PC-3 (cell line): ENCODE data around the gene MRPL4. TPM values are rescaled to one million over a fixed set of nuclear protein-coding genes. Genes with fewer than 3 reads are reported as not detected.

ENCODE experiments used
- ATAC-seq: fragments of 200-7000 bp; cut with Tn5 transposase; 2 replicates; pipeline ENCODE4 v1.9.1; 2020; ENCODE audit warnings: mild to moderate bottlenecking, moderate library complexity
- BruUV-seq: library from RNA; stranded (reverse); fragments of 400-500 nt; replicated peaks from 2 replicates; lab custom pipeline; 2021; lab: Mats Ljungman, UMichigan
- CTCF ChIA-PET: fragments of 300-600 bp; sonication (Branson Sonifier 250); formaldehyde crosslinking; loops from one replicate; lab custom pipeline; 2022; ENCODE audit warnings: antibody characterized with exemption; lab: Charles Lee
- POLR2A ChIA-PET: fragments of 300-600 bp; sonication (Branson Sonifier 250); formaldehyde crosslinking; loops from one replicate; lab custom pipeline; 2022; ENCODE audit warnings: antibody characterized with exemption; ENCODE audit not compliant: unreplicated experiment; lab: Charles Lee
- DNase-seq: peaks from one replicate; pipeline ENCODE4 v3.0.0-alpha.2; 2015
- H2AFZ ChIP-seq: fragments of 300-600 bp; sonication (generic); 2 replicates; pipeline ENCODE4 v1.6.0; 2016; ENCODE audit warnings: antibody characterized with exemption, low read length
- H3F3A ChIP-seq: fragments of 300-600 bp; sonication (generic); one replicate; pipeline ENCODE4 v1.6.0; 2017; ENCODE audit warnings: antibody characterized with exemption, low read length, control low read depth, mild to moderate bottlenecking; ENCODE audit not compliant: unreplicated experiment
- H3K27ac ChIP-seq: fragments of 300-600 bp; sonication (generic); 2 replicates; pipeline ENCODE4 v1.5.1; 2016; ENCODE audit warnings: mild to moderate bottlenecking, low read length
- H3K27me3 ChIP-seq: fragments of 300-600 bp; sonication (generic); 2 replicates; pipeline ENCODE4 v1.6.1; 2016; ENCODE audit warnings: low read length, mixed read lengths
- H3K36me3 ChIP-seq: fragments of 300-600 bp; sonication (generic); 2 replicates; pipeline ENCODE4 v1.6.1; 2016; ENCODE audit warnings: low read depth, mixed run types, low read length, mixed read lengths
- H3K4me1 ChIP-seq: fragments of 300-600 bp; sonication (generic); 2 replicates; pipeline ENCODE4 v1.5.1; 2016; ENCODE audit warnings: low read length; ENCODE audit not compliant: insufficient read depth
- H3K4me2 ChIP-seq: fragments of 300-600 bp; sonication (generic); 2 replicates; pipeline ENCODE4 v1.6.0; 2016; ENCODE audit warnings: low read length
- H3K4me3 ChIP-seq: fragments of 300-600 bp; sonication (generic); 2 replicates; pipeline ENCODE4 v1.5.1; 2016; ENCODE audit warnings: mild to moderate bottlenecking, low read length, mixed read lengths
- H3K79me2 ChIP-seq: fragments of 300-600 bp; sonication (generic); 2 replicates; pipeline ENCODE4 v1.6.1; 2017; ENCODE audit warnings: low read length, mixed read lengths
- H3K9ac ChIP-seq: fragments of 300-600 bp; sonication (generic); 2 replicates; pipeline ENCODE4 v1.6.0; 2016; ENCODE audit warnings: mild to moderate bottlenecking, low read length
- H3K9me2 ChIP-seq: fragments of 300-600 bp; sonication (generic); replicated peaks from 2 replicates; pipeline ENCODE4 v1.6.1; 2016; ENCODE audit warnings: mixed run types, low read length, mixed read lengths
- H3K9me3 ChIP-seq: fragments of 300-600 bp; sonication (generic); 2 replicates; pipeline ENCODE4 v1.6.1; 2016; ENCODE audit warnings: low read length, mixed read lengths
- H4K20me1 ChIP-seq: fragments of 300-600 bp; sonication (generic); 2 replicates; pipeline ENCODE4 v1.6.1; 2016; ENCODE audit warnings: low read length, mixed read lengths
- EZH2 ChIP-seq: fragments of 300-600 bp; sonication (generic); IDR thresholded peaks from one replicate; pipeline ENCODE4 v1.6.1; 2017; ENCODE audit warnings: antibody characterized with exemption, mild to moderate bottlenecking, low read length; ENCODE audit not compliant: unreplicated experiment
- EZH2phosphoT487 ChIP-seq: fragments of 300-600 bp; sonication (generic); IDR thresholded peaks from 2 replicates; pipeline ENCODE4 v1.6.1; 2018; ENCODE audit warnings: mild to moderate bottlenecking, antibody characterized with exemption, low read length, borderline replicate concordance
- intact Hi-C: fragments of 100-400 bp; cut with micrococcal nuclease; formaldehyde crosslinking; loops from 2 replicates; pipeline ENCODE4 v1.9.0; 2023
- total RNA-seq: library from RNA; depleted of rRNA; stranded (reverse); fragments of >200 nt; gene quantifications from 2 replicates; pipeline ENCODE4 v1.2.3, GENCODE V29; 2014
- TF ChIP-seq, protein P1 (sequence below): fragments of 300-600 bp; sonication (generic); conservative IDR thresholded peaks from 2 replicates; pipeline ENCODE4 v1.5.1; 2017; ENCODE audit warnings: antibody characterized with exemption, low read depth, mild to moderate bottlenecking, low read length

MRPL4 gene
- total RNA-seq, 1 experiment from 2014 or later = 336 TPM

DNA sequence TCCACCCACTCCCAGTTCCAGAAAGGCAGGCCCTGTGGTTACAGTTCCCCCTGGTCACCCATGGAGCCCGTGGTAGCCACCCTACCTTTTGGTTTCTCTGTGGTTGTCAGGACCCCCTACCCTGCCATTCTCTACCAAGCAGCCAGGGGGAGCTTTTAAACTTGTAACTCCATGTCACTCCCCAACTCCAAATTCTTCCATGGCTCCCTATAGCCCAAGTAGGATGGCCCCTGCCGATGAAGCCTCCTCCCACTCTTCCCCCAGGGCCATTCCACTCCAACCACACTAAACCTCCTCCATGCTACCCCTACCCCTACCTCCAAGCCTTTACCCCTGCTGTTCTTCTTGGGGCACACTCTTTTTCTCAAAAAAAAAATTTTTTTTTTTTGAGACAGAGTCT, 23.1 kb upstream of the MRPL4 start:
- Histone ChIP-seq H2AFZ (no peak overlapping the region), H3K4me2 (no peak overlapping the region), H3K36me3 (no peaks in the 10 kb centered on the region), H3K79me2 (no peaks in the 10 kb centered on the region), H3K4me3 (no peak overlapping the region), H3K9ac (no peak overlapping the region), H3K4me1 (peaks cover 10% of the 10 kb centered on the region), H4K20me1 (no peaks in the 10 kb centered on the region), H3K9me3 (no peaks in the 10 kb centered on the region), H3F3A (no peaks in the 10 kb centered on the region), H3K27ac (no peak overlapping the region), H3K9me2 (no peaks in the 10 kb centered on the region), H3K27me3 (no peaks in the 10 kb centered on the region)
- no peak for ATAC-seq
- ChIA-PET CTCF (interaction anchor here (0.6 kb wide), 1 partner anchor 21 kb away, joined by 6 read pairs; no protein-coding TSS in a partner anchor), POLR2A (interaction anchor here (0.7 kb wide), 1 partner anchor 10 kb away, joined by 6 read pairs; no protein-coding TSS in a partner anchor)
- intact Hi-C loops = loop anchor here (1.0 kb wide), 1 partner anchor 21 kb away; no protein-coding TSS in a partner anchor
- TF ChIP-seq, protein P1, sequence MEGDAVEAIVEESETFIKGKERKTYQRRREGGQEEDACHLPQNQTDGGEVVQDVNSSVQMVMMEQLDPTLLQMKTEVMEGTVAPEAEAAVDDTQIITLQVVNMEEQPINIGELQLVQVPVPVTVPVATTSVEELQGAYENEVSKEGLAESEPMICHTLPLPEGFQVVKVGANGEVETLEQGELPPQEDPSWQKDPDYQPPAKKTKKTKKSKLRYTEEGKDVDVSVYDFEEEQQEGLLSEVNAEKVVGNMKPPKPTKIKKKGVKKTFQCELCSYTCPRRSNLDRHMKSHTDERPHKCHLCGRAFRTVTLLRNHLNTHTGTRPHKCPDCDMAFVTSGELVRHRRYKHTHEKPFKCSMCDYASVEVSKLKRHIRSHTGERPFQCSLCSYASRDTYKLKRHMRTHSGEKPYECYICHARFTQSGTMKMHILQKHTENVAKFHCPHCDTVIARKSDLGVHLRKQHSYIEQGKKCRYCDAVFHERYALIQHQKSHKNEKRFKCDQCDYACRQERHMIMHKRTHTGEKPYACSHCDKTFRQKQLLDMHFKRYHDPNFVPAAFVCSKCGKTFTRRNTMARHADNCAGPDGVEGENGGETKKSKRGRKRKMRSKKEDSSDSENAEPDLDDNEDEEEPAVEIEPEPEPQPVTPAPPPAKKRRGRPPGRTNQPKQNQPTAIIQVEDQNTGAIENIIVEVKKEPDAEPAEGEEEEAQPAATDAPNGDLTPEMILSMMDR = peak; percentile 56
- TF ChIP-seq EZH2phosphoT487 = no peak
- TF ChIP-seq EZH2 = no peak
- peak; percentile 39 for DNase-seq
- BruUV-seq = no TSS peak

DNA sequence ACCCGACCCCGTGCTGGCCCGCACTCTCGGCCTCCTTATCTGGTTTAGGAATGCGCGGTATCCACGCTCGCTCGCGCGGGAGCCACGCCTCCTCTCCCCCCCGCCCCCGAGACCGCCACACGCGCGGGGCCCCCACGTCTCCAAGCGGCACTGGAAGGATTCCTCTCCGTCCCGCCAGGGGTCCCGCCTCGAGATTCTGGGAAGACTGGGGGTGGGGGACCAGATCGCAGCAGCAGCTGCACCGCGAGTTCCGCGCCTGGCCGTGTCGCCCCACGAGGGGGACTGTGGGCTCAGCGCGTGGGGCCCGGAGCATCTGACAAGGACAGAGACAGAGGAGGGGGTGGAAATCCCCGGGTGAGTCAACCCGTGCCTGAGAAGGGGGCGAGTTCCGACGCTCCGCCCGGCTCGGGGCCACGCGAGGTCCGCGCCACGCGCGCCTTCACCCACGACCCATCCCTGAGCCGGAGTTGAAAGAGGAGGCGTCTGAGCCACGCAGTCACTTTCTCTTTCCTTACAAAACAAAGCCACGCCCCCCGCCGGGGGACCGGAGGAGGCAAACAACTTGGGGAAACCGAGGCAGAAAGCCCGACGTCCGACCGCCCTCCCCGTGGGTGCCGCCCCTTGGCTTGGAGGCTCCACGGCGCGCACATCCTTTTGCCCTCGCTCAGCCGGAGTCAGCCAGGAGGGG, 21.7 kb upstream of the MRPL4 start:
- H3K4me1 ChIP-seq = peaks cover 10% of the 10 kb centered on the region
- H3K9me2 ChIP-seq = no peaks in the 10 kb centered on the region
- H3K27me3 ChIP-seq = no peaks in the 10 kb centered on the region
- DNase-seq (no peak), ATAC-seq (peak; percentile 6; the same call in 1 of the 2 replicates)
- CTCF ChIA-PET = no interaction called here
- H3K9me3 ChIP-seq = no peaks in the 10 kb centered on the region
- no peak for TF ChIP-seq EZH2phosphoT487
- TF ChIP-seq, protein P1 = no peak
- no peak for TF ChIP-seq EZH2
- H3K4me2 ChIP-seq = peak overlapping the region; percentile 98
- intact Hi-C loops = no loop called here
- BruUV-seq = TSS peak; percentile 47
- peak overlapping the region; percentile 87 for H2AFZ ChIP-seq
- no peak overlapping the region for H3K27ac ChIP-seq
- H3K36me3 ChIP-seq = no peaks in the 10 kb centered on the region
- H3F3A ChIP-seq = no peaks in the 10 kb centered on the region
- POLR2A ChIA-PET = no interaction called here
- H3K79me2 ChIP-seq = no peaks in the 10 kb centered on the region
- H4K20me1 ChIP-seq = no peaks in the 10 kb centered on the region
- peak overlapping the region; percentile 78 for H3K4me3 ChIP-seq
- peak overlapping the region; percentile 79 for H3K9ac ChIP-seq
